Measurements from ENCODE around the gene TEKTIP1.

DNA sequence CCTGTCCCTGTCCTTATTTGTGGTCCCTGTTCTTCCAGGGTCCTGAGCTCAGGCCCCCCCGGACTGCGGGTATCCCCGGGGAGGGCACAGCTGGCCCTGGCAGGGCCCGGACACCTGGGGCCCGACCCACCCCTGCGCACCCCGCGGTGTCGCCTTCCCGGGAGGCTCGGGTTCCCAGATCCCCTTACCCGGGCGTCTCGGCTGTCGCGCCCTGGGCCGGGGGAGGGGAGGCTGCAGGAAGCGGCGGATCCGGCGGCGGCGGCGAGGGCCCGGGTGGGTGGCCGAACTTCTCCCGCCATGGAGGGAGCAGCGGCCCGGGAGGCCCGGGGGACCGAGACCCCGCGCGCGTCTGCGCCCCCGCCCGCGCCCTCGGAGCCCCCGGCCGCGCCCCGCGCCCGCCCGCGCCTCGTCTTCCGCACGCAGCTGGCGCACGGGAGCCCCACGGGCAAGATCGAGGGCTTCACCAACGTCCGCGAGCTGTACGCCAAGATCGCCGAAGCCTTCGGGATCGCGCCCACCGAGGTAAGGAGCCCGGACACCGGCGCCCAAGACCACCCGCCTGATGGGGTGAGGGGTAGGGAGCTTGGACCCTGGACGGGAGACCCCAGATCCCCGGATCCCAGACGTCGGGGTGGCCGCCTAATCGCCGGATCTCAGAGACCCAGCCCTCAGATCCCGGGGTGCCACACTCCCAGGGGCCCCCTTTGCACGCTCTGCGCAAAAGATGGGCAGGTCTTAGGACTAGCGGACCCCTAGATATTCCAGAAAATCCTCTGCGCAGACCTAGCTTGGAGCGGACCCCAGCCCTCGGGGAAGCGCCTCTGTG is 46.5 kb downstream of the TEKTIP1 start, which contains the start of gene GIPC3:
- no peak for TF ChIP-seq TAF1 (IDR thresholded peaks at IDR 0.05; ENCODE audit: borderline replicate concordance, insufficient read depth, low read length)
- TF ChIP-seq, protein P1, sequence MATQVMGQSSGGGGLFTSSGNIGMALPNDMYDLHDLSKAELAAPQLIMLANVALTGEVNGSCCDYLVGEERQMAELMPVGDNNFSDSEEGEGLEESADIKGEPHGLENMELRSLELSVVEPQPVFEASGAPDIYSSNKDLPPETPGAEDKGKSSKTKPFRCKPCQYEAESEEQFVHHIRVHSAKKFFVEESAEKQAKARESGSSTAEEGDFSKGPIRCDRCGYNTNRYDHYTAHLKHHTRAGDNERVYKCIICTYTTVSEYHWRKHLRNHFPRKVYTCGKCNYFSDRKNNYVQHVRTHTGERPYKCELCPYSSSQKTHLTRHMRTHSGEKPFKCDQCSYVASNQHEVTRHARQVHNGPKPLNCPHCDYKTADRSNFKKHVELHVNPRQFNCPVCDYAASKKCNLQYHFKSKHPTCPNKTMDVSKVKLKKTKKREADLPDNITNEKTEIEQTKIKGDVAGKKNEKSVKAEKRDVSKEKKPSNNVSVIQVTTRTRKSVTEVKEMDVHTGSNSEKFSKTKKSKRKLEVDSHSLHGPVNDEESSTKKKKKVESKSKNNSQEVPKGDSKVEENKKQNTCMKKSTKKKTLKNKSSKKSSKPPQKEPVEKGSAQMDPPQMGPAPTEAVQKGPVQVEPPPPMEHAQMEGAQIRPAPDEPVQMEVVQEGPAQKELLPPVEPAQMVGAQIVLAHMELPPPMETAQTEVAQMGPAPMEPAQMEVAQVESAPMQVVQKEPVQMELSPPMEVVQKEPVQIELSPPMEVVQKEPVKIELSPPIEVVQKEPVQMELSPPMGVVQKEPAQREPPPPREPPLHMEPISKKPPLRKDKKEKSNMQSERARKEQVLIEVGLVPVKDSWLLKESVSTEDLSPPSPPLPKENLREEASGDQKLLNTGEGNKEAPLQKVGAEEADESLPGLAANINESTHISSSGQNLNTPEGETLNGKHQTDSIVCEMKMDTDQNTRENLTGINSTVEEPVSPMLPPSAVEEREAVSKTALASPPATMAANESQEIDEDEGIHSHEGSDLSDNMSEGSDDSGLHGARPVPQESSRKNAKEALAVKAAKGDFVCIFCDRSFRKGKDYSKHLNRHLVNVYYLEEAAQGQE (IDR thresholded peaks at IDR 0.05; ENCODE audit: insufficient read depth in 1 of 2, low read depth in 2 of 2, low read length in 2 of 2): no peak

All from PFSK-1 (cell line).